22Rv1 (cell line): ENCODE data around the gene SLC23A1.

Experiments
- CTCF ChIP-seq: fragments of 450-650 bp; IDR thresholded peaks from 2 replicates; pipeline ENCODE4 v1.5.1; 2017; ENCODE audit warnings: mild to moderate bottlenecking
- ZFX ChIP-seq: fragments of 450-650 bp; IDR thresholded peaks from 2 replicates; pipeline ENCODE4 v1.6.1; 2017; ENCODE audit warnings: antibody characterized with exemption, borderline replicate concordance

- TF ChIP-seq CTCF: no peak
- no peak for TF ChIP-seq ZFX
These were observed 32.2 kb upstream of the SLC23A1 start for GRCh38 chr5:139415221-139415861.
